Suprapubic skin (tissue), 4 donors: ENCODE measurements around the gene SASH1.

Source experiments
- CTCF ChIP-seq, 2 donors: fragments of 200-600 bp in 1 of 2; fragments of 450-650 bp in 1 of 2; sonication (generic) in 1 of 2; IDR thresholded peaks; one replicate each; pipeline ENCODE4 v1.5.1; 2016 to 2019; ENCODE audit warnings: antibody characterized with exemption in 2 of 2, mild to moderate bottlenecking in 1 of 2, moderate library complexity in 1 of 2
- EP300 ChIP-seq: sonication (generic); formaldehyde crosslinking; IDR thresholded peaks from one replicate; pipeline ENCODE4 v1.6.1; 2017; ENCODE audit warnings: antibody characterized with exemption
- POLR2A ChIP-seq, 2 donors: fragments of 450-650 bp; IDR thresholded peaks; one replicate each; pipeline ENCODE4 v1.6.1; 2017; ENCODE audit warnings: antibody characterized with exemption in 2 of 2, mild to moderate bottlenecking in 2 of 2, moderate library complexity in 2 of 2
- POLR2AphosphoS5 ChIP-seq, 3 donors: sonication (generic); formaldehyde crosslinking; IDR thresholded peaks; one replicate each; pipeline ENCODE4 v1.6.1; 2017; ENCODE audit warnings: antibody characterized with exemption in 3 of 3

DNA sequence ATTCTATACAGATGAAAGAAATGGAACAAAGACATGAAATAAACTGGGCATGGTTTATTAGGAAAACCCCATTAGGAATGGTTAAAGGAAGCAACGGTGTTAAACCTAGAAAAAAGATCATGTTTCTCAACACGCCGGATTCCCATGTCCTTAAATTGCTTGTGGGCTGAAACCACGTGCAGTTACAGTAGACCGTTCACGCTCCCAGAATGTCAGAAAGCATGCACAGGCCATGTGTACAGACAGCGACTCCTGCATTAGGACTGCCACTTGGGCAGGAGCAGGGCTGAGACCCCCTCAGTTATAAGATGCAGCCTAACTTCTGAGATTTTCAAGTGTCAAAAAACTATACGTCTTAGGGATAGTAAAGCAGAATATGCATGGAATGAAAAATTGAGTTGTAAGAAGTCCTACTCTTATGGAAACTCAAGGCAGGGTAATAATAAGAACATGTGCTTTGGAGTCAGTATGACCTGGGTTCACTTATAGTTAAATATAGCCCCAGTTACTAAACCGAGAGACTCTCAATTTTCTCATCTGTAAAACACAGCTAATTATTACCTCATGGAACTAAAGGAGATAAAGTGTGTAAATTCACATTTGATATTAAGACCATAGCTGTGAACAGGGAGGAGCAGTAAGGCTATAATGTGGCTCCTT is 230.2 kb downstream of the SASH1 start:
- TF ChIP-seq CTCF (IDR thresholded peaks at IDR 0.05) (no peak), POLR2AphosphoS5 (IDR thresholded peaks at IDR 0.05) (no peak), POLR2A (IDR thresholded peaks at IDR 0.05) (no peak), EP300 (no peak)
